ENCODE measurements around the gene MID1.

Gene MID1

GRCh38 chrX:10634392-10635161 is 14.2 kb upstream of the MID1 start:
- Histone ChIP-seq H3K36me3 (ENCODE audit: control insufficient read depth in 1 of 2, insufficient read depth in 2 of 2, low read length in 2 of 2) (no peaks in the 10 kb centered on the region), H4K12ac (ENCODE audit: low read depth, low read length) (no peak overlapping the region), H4K8ac (ENCODE audit: low read depth, low read length) (no peak overlapping the region), H3K79me2 (ENCODE audit: control insufficient read depth, insufficient read depth, low read length, poor library complexity) (no peaks in the 10 kb centered on the region), H3K4me2 (ENCODE audit: low read length) (no peak overlapping the region), H2BK12ac (ENCODE audit: low read length) (no peak overlapping the region), H4K91ac (ENCODE audit: low read depth, low read length) (no peak overlapping the region), H3K18ac (ENCODE audit: low read length) (no peak overlapping the region), H3K4me1 (ENCODE audit: control insufficient read depth in 1 of 2, insufficient read depth in 2 of 2, low read length in 2 of 2) (peaks cover 2 to 10% of the 10 kb centered on the region in 2 experiments), H3K4me3 (ENCODE audit: low read depth, low read length) (no peak overlapping the region), H2BK120ac (ENCODE audit: insufficient read depth, low read length, poor library complexity) (no peak overlapping the region), H3K9ac (ENCODE audit: low read length) (no peak overlapping the region), H3K9me3 (ENCODE audit: insufficient read depth, low read depth, low read length) (no peaks in the 10 kb centered on the region), H3K27ac (ENCODE audit: low read depth, low read length) (peak overlapping the region; percentile 56), H3K14ac (ENCODE audit: low read length) (no peak overlapping the region), H3K27me3 (ENCODE audit: insufficient read depth, low read length) (no peaks in the 10 kb centered on the region), H2BK5ac (ENCODE audit: low read depth, low read length, poor library complexity) (no peak overlapping the region), H2AFZ (ENCODE audit: insufficient read depth, low read length, poor library complexity) (no peak overlapping the region), H3K23ac (ENCODE audit: low read length) (no peak overlapping the region), H2AK5ac (ENCODE audit: low read length) (no peak overlapping the region), H3K4ac (ENCODE audit: low read depth, low read length) (no peak overlapping the region), H3K79me1 (ENCODE audit: low read length) (peaks cover 8% of the 10 kb centered on the region)
- no CpG with 5 or more reads among the region's 15 CpGs for WGBS (ENCODE audit: extremely low coverage, insufficient coverage, insufficient read length)
- peak; percentile 66 to 81 for DNase-seq

GRCh38 chrX:10633722-10634121 is 13.3 kb upstream of the MID1 start:
- no peak overlapping the region for H2AK5ac ChIP-seq (ENCODE audit: low read length)
- H4K8ac ChIP-seq (ENCODE audit: low read depth, low read length): peak overlapping the region; percentile 28
- no peak overlapping the region for H3K18ac ChIP-seq (ENCODE audit: low read length)
- no peak overlapping the region for H3K4ac ChIP-seq (ENCODE audit: low read depth, low read length)
- peaks cover 8% of the 10 kb centered on the region for H3K79me1 ChIP-seq (ENCODE audit: low read length)
- H3K79me2 ChIP-seq (ENCODE audit: control insufficient read depth, insufficient read depth, low read length, poor library complexity): no peaks in the 10 kb centered on the region
- H3K4me1 ChIP-seq (ENCODE audit: control insufficient read depth in 1 of 2, insufficient read depth in 2 of 2, low read length in 2 of 2): peaks cover 2 to 10% of the 10 kb centered on the region in 2 experiments
- H3K9me3 ChIP-seq (ENCODE audit: insufficient read depth, low read depth, low read length): no peaks in the 10 kb centered on the region
- no CpG with 5 or more reads among the region's 2 CpGs for WGBS (ENCODE audit: extremely low coverage, insufficient coverage, insufficient read length)
- H2BK5ac ChIP-seq (ENCODE audit: low read depth, low read length, poor library complexity): peak overlapping the region; percentile 63
- no peak overlapping the region for H3K4me3 ChIP-seq (ENCODE audit: low read depth, low read length)
- H3K27ac ChIP-seq (ENCODE audit: low read depth, low read length): peak overlapping the region; percentile 65
- no peak overlapping the region for H4K12ac ChIP-seq (ENCODE audit: low read depth, low read length)
- DNase-seq: peak in 1 of 2 donors; percentile 33
- H3K36me3 ChIP-seq (ENCODE audit: control insufficient read depth in 1 of 2, insufficient read depth in 2 of 2, low read length in 2 of 2): no peaks in the 10 kb centered on the region
- no peak overlapping the region for H2AFZ ChIP-seq (ENCODE audit: insufficient read depth, low read length, poor library complexity)
- no peak overlapping the region for H3K23ac ChIP-seq (ENCODE audit: low read length)
- H4K91ac ChIP-seq (ENCODE audit: low read depth, low read length): peak overlapping the region; percentile 77
- no peak overlapping the region for H3K9ac ChIP-seq (ENCODE audit: low read length)
- no peak overlapping the region for H2BK12ac ChIP-seq (ENCODE audit: low read length)
- no peak overlapping the region for H3K14ac ChIP-seq (ENCODE audit: low read length)
- no peak overlapping the region for H3K4me2 ChIP-seq (ENCODE audit: low read length)
- H2BK120ac ChIP-seq (ENCODE audit: insufficient read depth, low read length, poor library complexity): peak overlapping the region; percentile 72
- H3K27me3 ChIP-seq (ENCODE audit: insufficient read depth, low read length): no peaks in the 10 kb centered on the region

- no peaks in the 10 kb centered on the region for H3K27me3 ChIP-seq (ENCODE audit: insufficient read depth, low read length)
- H3K4ac ChIP-seq (ENCODE audit: low read depth, low read length): peak overlapping the region; percentile 55
- no peak overlapping the region for H4K91ac ChIP-seq (ENCODE audit: low read depth, low read length)
- H2BK120ac ChIP-seq (ENCODE audit: insufficient read depth, low read length, poor library complexity): no peak overlapping the region
- no peak overlapping the region for H2BK12ac ChIP-seq (ENCODE audit: low read length)
- H3K4me2 ChIP-seq (ENCODE audit: low read length): no peak overlapping the region
- no peaks in the 10 kb centered on the region for H3K79me2 ChIP-seq (ENCODE audit: control insufficient read depth, insufficient read depth, low read length, poor library complexity)
- peaks cover 2 to 10% of the 10 kb centered on the region in 2 experiments for H3K4me1 ChIP-seq (ENCODE audit: control insufficient read depth in 1 of 2, insufficient read depth in 2 of 2, low read length in 2 of 2)
- H3K4me3 ChIP-seq (ENCODE audit: low read depth, low read length): no peak overlapping the region
- peak in 1 of 2 donors; percentile 28 for DNase-seq
- no peak overlapping the region for H3K14ac ChIP-seq (ENCODE audit: low read length)
- no peak overlapping the region for H3K23ac ChIP-seq (ENCODE audit: low read length)
- peak overlapping the region; percentile 65 for H3K27ac ChIP-seq (ENCODE audit: low read depth, low read length)
- H3K9me3 ChIP-seq (ENCODE audit: insufficient read depth, low read depth, low read length): no peaks in the 10 kb centered on the region
- H3K36me3 ChIP-seq (ENCODE audit: control insufficient read depth in 1 of 2, insufficient read depth in 2 of 2, low read length in 2 of 2): no peaks in the 10 kb centered on the region
- H4K12ac ChIP-seq (ENCODE audit: low read depth, low read length): no peak overlapping the region
- no peak overlapping the region for H2AK5ac ChIP-seq (ENCODE audit: low read length)
- no peak overlapping the region for H3K9ac ChIP-seq (ENCODE audit: low read length)
- no peak overlapping the region for H2BK5ac ChIP-seq (ENCODE audit: low read depth, low read length, poor library complexity)
- no peak overlapping the region for H2AFZ ChIP-seq (ENCODE audit: insufficient read depth, low read length, poor library complexity)
- no CpG with 5 or more reads among the region's 7 CpGs for WGBS (ENCODE audit: extremely low coverage, insufficient coverage, insufficient read length)
- H3K79me1 ChIP-seq (ENCODE audit: low read length): peaks cover 8% of the 10 kb centered on the region
- H4K8ac ChIP-seq (ENCODE audit: low read depth, low read length): no peak overlapping the region
- H3K18ac ChIP-seq (ENCODE audit: low read length): no peak overlapping the region
These were observed 11.2 kb upstream of the MID1 start for GRCh38 chrX:10631416-10632145.

GRCh38 chrX:10630320-10630719 is 9.9 kb upstream of the MID1 start:
- Histone ChIP-seq H4K91ac (ENCODE audit: low read depth, low read length) (no peak overlapping the region), H4K8ac (ENCODE audit: low read depth, low read length) (no peak overlapping the region), H4K12ac (ENCODE audit: low read depth, low read length) (no peak overlapping the region), H3K18ac (ENCODE audit: low read length) (no peak overlapping the region), H3K36me3 (ENCODE audit: control insufficient read depth in 1 of 2, insufficient read depth in 2 of 2, low read length in 2 of 2) (no peaks in the 10 kb centered on the region), H3K79me2 (ENCODE audit: control insufficient read depth, insufficient read depth, low read length, poor library complexity) (no peaks in the 10 kb centered on the region), H3K4me1 (ENCODE audit: control insufficient read depth in 1 of 2, insufficient read depth in 2 of 2, low read length in 2 of 2) (peaks cover 2 to 10% of the 10 kb centered on the region in 2 experiments), H3K27me3 (ENCODE audit: insufficient read depth, low read length) (no peaks in the 10 kb centered on the region), H3K9ac (ENCODE audit: low read length) (no peak overlapping the region), H2BK12ac (ENCODE audit: low read length) (no peak overlapping the region), H3K4me2 (ENCODE audit: low read length) (no peak overlapping the region), H3K9me3 (ENCODE audit: insufficient read depth, low read depth, low read length) (no peaks in the 10 kb centered on the region), H2AFZ (ENCODE audit: insufficient read depth, low read length, poor library complexity) (no peak overlapping the region), H3K4me3 (ENCODE audit: low read depth, low read length) (no peak overlapping the region), H3K4ac (ENCODE audit: low read depth, low read length) (no peak overlapping the region), H2AK5ac (ENCODE audit: low read length) (no peak overlapping the region), H3K14ac (ENCODE audit: low read length) (no peak overlapping the region), H3K27ac (ENCODE audit: low read depth, low read length) (no peak overlapping the region), H3K79me1 (ENCODE audit: low read length) (peaks cover 8% of the 10 kb centered on the region), H3K23ac (ENCODE audit: low read length) (no peak overlapping the region), H2BK5ac (ENCODE audit: low read depth, low read length, poor library complexity) (no peak overlapping the region), H2BK120ac (ENCODE audit: insufficient read depth, low read length, poor library complexity) (no peak overlapping the region)
- WGBS (ENCODE audit: extremely low coverage, insufficient coverage, insufficient read length): no CpG with 5 or more reads among the region's 4 CpGs
- no peak for DNase-seq

Data from trophoblast cell (in vitro differentiated cells and primary cell).